K562 (cell line): ENCODE data around the gene CEP135. TPM values are rescaled to one million over a fixed set of nuclear protein-coding genes. Genes with fewer than 3 reads are reported as not detected.

Source experiments
- ATAC-seq: fragments of 200-7000 bp; cut with Tn5 transposase; 3 replicates; pipeline ENCODE4 v1.9.1; 2020; ENCODE audit warnings: moderate library complexity
- BruUV-seq: library from RNA; stranded (reverse); fragments of 400-500 nt; replicated peaks from 2 replicates; lab custom pipeline; 2021; lab: Mats Ljungman, UMichigan
- CTCF ChIA-PET: fragments of 300-600 bp; formaldehyde crosslinking; extraction: SDS; loops from one replicate; lab custom pipeline; 2021; ENCODE audit warnings: low intra/inter-chr PET ratio; lab: Yijun Ruan, JAX
- POLR2A ChIA-PET: fragments of 300-600, 350-650 bp; sonication (Branson Sonifier 250); formaldehyde crosslinking; extraction: SDS; loops from one replicate; lab custom pipeline; 2021; ENCODE audit warnings: antibody characterized with exemption, inconsistent platforms; lab: Yijun Ruan, JAX
- DNase-seq, 4 experiments: peaks; one replicate each; pipeline versions ENCODE4 v3.0.0 to v3.0.0-alpha.2; 2011 to 2018; ENCODE audit warnings: low spot score in 3 of 4, mixed read lengths in 3 of 4; ENCODE audit errors: extremely low read depth in 1 of 4
- FAIRE-seq: peaks from 2 replicates; lab custom pipeline; 2011; peaks lifted over from hg19 to GRCh38; lab: Jason Lieb, UNC
- H2AFZ ChIP-seq: 2 replicates; pipeline ENCODE4 v1.6.0; 2011; ENCODE audit warnings: low read depth, low read length, control low read depth, inconsistent platforms
- H3K27ac ChIP-seq: fragments of 200-600 bp; 3 replicates; pipeline ENCODE4 v1.8.0; 2011; ENCODE audit warnings: low read depth, mild to moderate bottlenecking, control low read depth, inconsistent platforms, low read length, moderate library complexity, mixed read lengths; ENCODE audit errors: extremely low read depth
- H3K27me3 ChIP-seq, 2 experiments: fragments of 300-600 bp in 1 of 2; 2 replicates in 1 of 2; 3 replicates in 1 of 2; pipeline versions ENCODE4 v1.6.0 to v1.8.0; 2011; ENCODE audit warnings: inconsistent platforms in 2 of 2, low read length in 2 of 2, mild to moderate bottlenecking in 1 of 2, mixed read lengths in 1 of 2, moderate library complexity in 1 of 2; ENCODE audit not compliant: control insufficient read depth in 2 of 2, insufficient read depth in 2 of 2
- H3K36me3 ChIP-seq: fragments of 300-600 bp; 3 replicates; pipeline ENCODE4 v1.8.0; 2011; ENCODE audit warnings: mild to moderate bottlenecking, low read length, inconsistent platforms; ENCODE audit not compliant: control insufficient read depth, insufficient read depth
- H3K4me1 ChIP-seq, 2 experiments: fragments of 200-600 bp in 1 of 2; replicated peaks in 1 of 2; 2 replicates in 1 of 2; 3 replicates in 1 of 2; pipeline versions ENCODE4 v1.5.1 to v1.8.0; 2011; ENCODE audit warnings: inconsistent platforms in 2 of 2, low read length in 2 of 2, mild to moderate bottlenecking in 1 of 2, mixed read lengths in 1 of 2, moderate library complexity in 1 of 2; ENCODE audit not compliant: control insufficient read depth in 2 of 2, insufficient read depth in 2 of 2
- H3K4me2 ChIP-seq: 2 replicates; pipeline ENCODE4 v1.6.1; 2011; ENCODE audit warnings: low read length, control low read depth, inconsistent platforms, mixed read lengths; ENCODE audit not compliant: insufficient read depth
- H3K4me3 ChIP-seq: fragments of 200-600 bp; sonication (generic), shearing (Covaris generic); 2 replicates; pipeline ENCODE4 v1.5.1; 2016; ENCODE audit warnings: control low read depth, inconsistent platforms
- H3K79me2 ChIP-seq: fragments of 200-600 bp; 3 replicates; pipeline ENCODE4 v1.8.0; 2011; ENCODE audit warnings: low read length, inconsistent platforms; ENCODE audit not compliant: control insufficient read depth, insufficient read depth
- H3K9ac ChIP-seq, 2 experiments: 2 replicates each; pipeline versions ENCODE4 v1.6.0 to v1.6.1; 2011; ENCODE audit warnings: low read depth in 2 of 2, low read length in 2 of 2, control low read depth in 1 of 2, inconsistent platforms in 1 of 2, mild to moderate bottlenecking in 1 of 2, mixed read lengths in 1 of 2; ENCODE audit not compliant: insufficient read depth in 1 of 2
- H3K9me1 ChIP-seq: one replicate; pipeline ENCODE4 v1.6.0; 2011; ENCODE audit warnings: inconsistent platforms, mild to moderate bottlenecking, low read length, moderate library complexity; ENCODE audit not compliant: control insufficient read depth, insufficient read depth
- H3K9me3 ChIP-seq: replicated peaks from 2 replicates; pipeline ENCODE4 v1.5.1; 2011; ENCODE audit warnings: low read depth, low read length, inconsistent platforms; ENCODE audit not compliant: control insufficient read depth, insufficient read depth
- H4K20me1 ChIP-seq: replicated peaks from 2 replicates; pipeline ENCODE4 v1.6.1; 2011; ENCODE audit warnings: low read length, inconsistent platforms, mixed read lengths; ENCODE audit not compliant: control insufficient read depth, insufficient read depth
- CAMTA2 ChIP-seq: fragments of 250-450 bp; sonication (Bioruptor Pico); conservative IDR thresholded peaks from 2 replicates; pipeline ENCODE4 v1.5.1; 2022
- CBX8 ChIP-seq: fragments of 200-600 bp; sonication (generic); IDR thresholded peaks from 2 replicates; pipeline ENCODE4 v1.6.1; 2012; ENCODE audit warnings: borderline replicate concordance, mixed run types, low read depth, mild to moderate bottlenecking, moderate library complexity, mixed read lengths, low read length, control low read depth, inconsistent platforms; ENCODE audit not compliant: poor library complexity, severe bottlenecking; ENCODE audit errors: extremely low read depth
- DEAF1 ChIP-seq: fragments of 450-650 bp; formaldehyde crosslinking; IDR thresholded peaks from 2 replicates; pipeline ENCODE4 v1.4.0; 2020; ENCODE audit warnings: mild to moderate bottlenecking, moderate library complexity
- NFATC3 ChIP-seq: fragments of 450-650 bp; IDR thresholded peaks from 2 replicates; pipeline ENCODE4 v1.6.1; 2017; ENCODE audit warnings: mild to moderate bottlenecking
- SMAD2 ChIP-seq: fragments of 150-350 bp; IDR thresholded peaks from 2 replicates; pipeline ENCODE4 v1.6.1; 2014; ENCODE audit warnings: low read depth, mild to moderate bottlenecking, low read length
- SMAD4 ChIP-seq: fragments of 250-450 bp; sonication (Bioruptor Pico); conservative IDR thresholded peaks from 2 replicates; pipeline ENCODE4 v1.8.0; 2021; ENCODE audit warnings: inconsistent platforms, mild to moderate bottlenecking, moderate library complexity
- SNAPC5 ChIP-seq: fragments of 250-450 bp; sonication (Bioruptor Pico); IDR thresholded peaks from 2 replicates; pipeline ENCODE4 v1.8.0; 2021; ENCODE audit warnings: moderate library complexity, mild to moderate bottlenecking, inconsistent platforms
- TCF7L2 ChIP-seq: fragments of 150-350 bp; IDR thresholded peaks from 2 replicates; pipeline ENCODE4 v1.6.1; 2016; ENCODE audit warnings: low read depth, mild to moderate bottlenecking, low read length, moderate library complexity
- ZNF146 ChIP-seq: IDR thresholded peaks from one replicate; pipeline ENCODE4 v1.6.1; 2018; ENCODE audit warnings: missing compliant biosample characterization; ENCODE audit not compliant: unreplicated experiment
- ZNF436 ChIP-seq: fragments of 250-450, 450-650 bp; sonication (Bioruptor Pico); formaldehyde crosslinking; IDR thresholded peaks from 2 replicates; pipeline ENCODE4 v1.7.0; 2020; ENCODE audit warnings: mild to moderate bottlenecking
- ZNF740 ChIP-seq, 3 experiments: fragments of 200-800 bp in 1 of 3; sonication (Bioruptor generic) in 1 of 3; sonication (generic) in 1 of 3; formaldehyde crosslinking in 1 of 3; IDR thresholded peaks; 2 replicates each; pipeline versions ENCODE4 v1.6.1 to v1.8.0; 2016 to 2022; ENCODE audit warnings: mild to moderate bottlenecking in 2 of 3, missing compliant biosample characterization in 2 of 3, missing genetic modification characterization in 2 of 3, missing genetic modification reagents in 1 of 3
- ZSCAN29 ChIP-seq: fragments of 450-650 bp; IDR thresholded peaks from 2 replicates; pipeline ENCODE4 v1.6.1; 2017
- WGBS: fragments of 100-300 bp; shearing (Covaris generic); methylation state at CpG from one replicate; pipeline ENCODE4 v1.1.6; 2016; ENCODE audit warnings: low coverage, mixed read lengths; ENCODE audit not compliant: insufficient coverage; ENCODE audit errors: missing lambda C conversion rate; 5-methylcytosine and 5-hydroxymethylcytosine counted together
- in situ Hi-C: fragments of 300-500 bp; cut with MboI; formaldehyde crosslinking; loops from 4 replicates; pipeline ENCODE4 v1.15.0; 2018; ENCODE audit warnings: inconsistent platforms, mixed read lengths
- intact Hi-C: fragments of 100-400 bp; cut with micrococcal nuclease; formaldehyde crosslinking; loops from 2 replicates; pipeline ENCODE4 v1.14.2; 2022
- polyA plus RNA-seq, 8 experiments: library from polyadenylated mRNA; depleted of rRNA in 4 of 8; stranded (reverse) in 5 of 8; unstranded in 3 of 8; fragments of >200 nt; fragmentation: Nextera tagmentation in 2 of 8; fragmentation: Illumina TruSeq in 1 of 8; extraction: Ambion mirVana in 2 of 8; extraction: Trizol in 1 of 8; gene quantifications; 2 replicates each; pipeline versions ENCODE4 v1.2.1 to v1.2.3, GENCODE V29; 2011 to 2014; ENCODE audit warnings: inconsistent platforms in 1 of 8, missing spikeins in 1 of 8
- total RNA-seq, 7 experiments: library from RNA; depleted of rRNA in 6 of 7; stranded (reverse); fragments of >200 nt in 6 of 7; fragmentation: Illumina TruSeq in 2 of 7; extraction: Trizol in 2 of 7; gene quantifications; 2 replicates each; pipeline versions ENCODE4 v1.2.1 to v1.2.3, GENCODE V29; 2011 to 2021; ENCODE audit warnings: low replicate concordance in 1 of 7

Gene CEP135
- total and polyA plus RNA-seq, 9 of the 15 experiments (the other 6 are each of a cell fraction or from before 2014, with no cell fraction given) = 3.1 to 18.9 (median 15.3) TPM

DNA sequence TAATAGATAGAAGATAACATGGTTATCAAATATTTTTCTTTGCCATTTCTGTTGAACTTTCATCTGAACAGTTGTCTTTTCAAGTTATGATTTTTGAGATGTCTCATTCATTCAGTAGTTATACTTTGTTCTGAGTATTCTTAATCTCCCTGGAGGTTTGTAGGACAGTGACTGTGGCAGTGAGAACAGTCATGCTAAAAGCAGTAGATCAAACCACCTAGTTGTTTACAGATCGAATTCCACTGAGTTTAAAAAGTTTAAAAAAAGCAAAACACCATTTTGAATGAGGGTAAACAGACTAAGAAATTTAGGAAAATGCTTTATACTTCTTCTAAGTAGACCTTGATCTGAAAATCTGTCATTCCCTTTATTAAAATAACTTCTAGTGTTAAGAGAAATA, 107.2 kb downstream of the CEP135 start:
- POLR2A ChIA-PET = no interaction called here
- Histone ChIP-seq H3K4me1 (no peaks in the 10 kb centered on the region), H2AFZ (no peak overlapping the region), H3K9ac (no peak overlapping the region), H3K4me3 (no peak overlapping the region), H3K27me3 (peaks cover 11 to 15% of the 10 kb centered on the region in 2 experiments; a peak in 4 of 5 replicates), H3K4me2 (no peak overlapping the region), H3K36me3 (no peaks in the 10 kb centered on the region), H3K9me1 (no peaks in the 10 kb centered on the region), H3K79me2 (no peaks in the 10 kb centered on the region), H3K27ac (no peak overlapping the region), H3K9me3 (no peaks in the 10 kb centered on the region)
- FAIRE-seq (no peak), DNase-seq (no peak), ATAC-seq (no peak)
- in situ Hi-C loops (no loop called here), intact Hi-C loops (no loop called here)
- CTCF ChIA-PET = no interaction called here
- 4% methylated on average over 1 of the region's 1 CpG for WGBS
- BruUV-seq = no TSS peak
- no peak for TF ChIP-seq DEAF1 (CRISPR knock-in tag)
- TF ChIP-seq SNAPC5 = no peak
- TF ChIP-seq ZSCAN29 = no peak
- no peak for TF ChIP-seq TCF7L2
- no peak for TF ChIP-seq ZNF146 (CRISPR knock-in tag)
- TF ChIP-seq ZNF740 (CRISPR knock-in tag; IDR thresholded peaks at IDR 0.05) = no peak
- TF ChIP-seq ZNF740 (tag; IDR thresholded peaks at IDR 0.05) = no peak
- TF ChIP-seq CAMTA2 (CRISPR knock-in tag) = no peak
- no peak for TF ChIP-seq ZNF436
- no peak for TF ChIP-seq SMAD4
- TF ChIP-seq CBX8 = no peak
- no peak for TF ChIP-seq SMAD2
- no peak for TF ChIP-seq NFATC3
- TF ChIP-seq, all 486 proteins: peak for 0
- no peaks in the 10 kb centered on the region for H4K20me1 ChIP-seq
